HepG2 (cell line): ENCODE results near the gene FGGY. TPM values are rescaled to one million over a fixed set of nuclear protein-coding genes. Genes with fewer than 3 reads are reported as not detected.
A peak's percentile ranks its signal among the peaks of the same experiment; 100 is the strongest.

ENCODE experiments used
- ATAC-seq: fragments of 200-7000 bp; cut with Tn5 transposase; 3 replicates; pipeline ENCODE4 v1.9.1; 2020; ENCODE audit warnings: mild to moderate bottlenecking, moderate library complexity
- BruUV-seq: library from RNA; stranded (reverse); fragments of 400-500 nt; replicated peaks from 2 replicates; lab custom pipeline; 2021; lab: Mats Ljungman, UMichigan
- CTCF ChIA-PET: fragments of 300-600 bp; formaldehyde crosslinking; extraction: SDS; loops from one replicate; lab custom pipeline; 2021; ENCODE audit warnings: low total read pairs, inconsistent platforms, low intra/inter-chr PET ratio; lab: Yijun Ruan, JAX
- POLR2A ChIA-PET: fragments of 350-600 bp; sonication (Branson Sonifier 250); formaldehyde crosslinking; loops from one replicate; lab custom pipeline; 2020; ENCODE audit warnings: antibody characterized with exemption, inconsistent platforms; lab: Yijun Ruan, JAX
- DNase-seq: peaks from one replicate; pipeline ENCODE4 v3.0.0-alpha.2; 2015; ENCODE audit warnings: low spot score
- FAIRE-seq: peaks from 3 replicates; lab custom pipeline; 2011; peaks lifted over from hg19 to GRCh38; lab: Jason Lieb, UNC
- H2AFZ ChIP-seq: one replicate; pipeline ENCODE4 v1.6.1; 2011; ENCODE audit warnings: low read length, inconsistent platforms
- H3K27ac ChIP-seq: fragments of 300-600 bp; 3 replicates; pipeline ENCODE4 v1.8.0; 2011; ENCODE audit warnings: mixed run types, mild to moderate bottlenecking, mixed read lengths, low read length, inconsistent platforms; ENCODE audit not compliant: insufficient read depth; ENCODE audit errors: extremely low read length
- H3K27me3 ChIP-seq, 2 experiments: fragments of 200-600 bp in 1 of 2; 2 replicates in 1 of 2; 3 replicates in 1 of 2; pipeline versions ENCODE4 v1.6.0 to v1.8.0; 2011; ENCODE audit warnings: low read length in 2 of 2, mild to moderate bottlenecking in 2 of 2, moderate library complexity in 2 of 2, inconsistent platforms in 1 of 2; ENCODE audit not compliant: insufficient read depth in 2 of 2, control insufficient read depth in 1 of 2
- H3K36me3 ChIP-seq, 2 experiments: fragments of 200-600 bp in 1 of 2; replicated peaks in 1 of 2; 2 replicates in 1 of 2; 3 replicates in 1 of 2; pipeline versions ENCODE4 v1.5.1 to v1.8.0; 2011; ENCODE audit warnings: low read length in 2 of 2, inconsistent platforms in 1 of 2; ENCODE audit not compliant: insufficient read depth in 2 of 2, control insufficient read depth in 1 of 2
- H3K4me1 ChIP-seq: 2 replicates; pipeline ENCODE4 v1.5.1; 2012; ENCODE audit warnings: low read length, inconsistent platforms; ENCODE audit not compliant: insufficient read depth
- H3K4me2 ChIP-seq: 2 replicates; pipeline ENCODE4 v1.6.0; 2011; ENCODE audit warnings: low read depth, low read length, inconsistent platforms
- H3K4me3 ChIP-seq, 3 experiments: fragments of 200-600 bp in 1 of 3; sonication (generic), shearing (Covaris generic) in 1 of 3; replicated peaks in 1 of 3; 2 replicates each; pipeline ENCODE4 v1.5.1; 2011 to 2016; ENCODE audit warnings: low read length in 3 of 3, inconsistent platforms in 2 of 3, low read depth in 2 of 3, mild to moderate bottlenecking in 2 of 3, control low read depth in 1 of 3, mixed read lengths in 1 of 3; ENCODE audit not compliant: insufficient read depth in 1 of 3
- H3K79me2 ChIP-seq: one replicate; pipeline ENCODE4 v1.6.1; 2011; ENCODE audit warnings: low read length, inconsistent platforms; ENCODE audit not compliant: insufficient read depth
- H3K9ac ChIP-seq: 2 replicates; pipeline ENCODE4 v1.6.0; 2011; ENCODE audit warnings: mild to moderate bottlenecking, low read depth, low read length, inconsistent platforms; ENCODE audit not compliant: insufficient read depth
- H3K9me3 ChIP-seq: 2 replicates; pipeline ENCODE4 v1.5.1; 2012; ENCODE audit warnings: mild to moderate bottlenecking, low read length
- H4K20me1 ChIP-seq: 2 replicates; pipeline ENCODE4 v1.6.0; 2011; ENCODE audit warnings: inconsistent platforms, mild to moderate bottlenecking, low read length, moderate library complexity; ENCODE audit not compliant: insufficient read depth
- CSRNP1 ChIP-seq: sonication (generic); formaldehyde crosslinking; IDR thresholded peaks from 2 replicates; pipeline ENCODE4 v1.8.1; 2023; ENCODE audit warnings: mild to moderate bottlenecking, missing genetic modification reagents
- HNF4G ChIP-seq, 2 experiments: sonication (generic) in 1 of 2; formaldehyde crosslinking in 1 of 2; IDR thresholded peaks; 2 replicates each; pipeline versions ENCODE4 v1.4.0 to v1.6.1; 2011 to 2020; ENCODE audit warnings: borderline replicate concordance in 2 of 2, low read depth in 2 of 2, mild to moderate bottlenecking in 2 of 2, low read length in 1 of 2, missing genetic modification reagents in 1 of 2, moderate library complexity in 1 of 2
- MAFF ChIP-seq: IDR thresholded peaks from 2 replicates; pipeline ENCODE4 v1.6.1; 2011; ENCODE audit warnings: low read depth, low read length, improper control_type of control experiment
- MAFK ChIP-seq, 2 experiments: IDR thresholded peaks in 1 of 2; conservative IDR thresholded peaks in 1 of 2; 2 replicates each; pipeline ENCODE4 v1.6.1; 2011; ENCODE audit warnings: improper control_type of control experiment in 2 of 2, low read length in 2 of 2
- NCOA1 ChIP-seq: sonication (generic); formaldehyde crosslinking; IDR thresholded peaks from 2 replicates; pipeline ENCODE4 v1.9.0; 2021; ENCODE audit warnings: missing genetic modification reagents
- NR2F6 ChIP-seq, 2 experiments: IDR thresholded peaks; 2 replicates each; pipeline ENCODE4 v1.6.1; 2016; ENCODE audit warnings: antibody characterized with exemption in 1 of 2, mild to moderate bottlenecking in 1 of 2
- PHF20 ChIP-seq: sonication (generic); formaldehyde crosslinking; IDR thresholded peaks from 2 replicates; pipeline ENCODE4 v1.5.0; 2020; ENCODE audit warnings: mild to moderate bottlenecking, missing genetic modification reagents
- RAD51 ChIP-seq: fragments of 450-650 bp; IDR thresholded peaks from 2 replicates; pipeline ENCODE4 v1.6.1; 2016; ENCODE audit warnings: borderline replicate concordance
- ZFP36L2 ChIP-seq: sonication (generic); formaldehyde crosslinking; IDR thresholded peaks from 2 replicates; pipeline ENCODE4 v1.4.0; 2020; ENCODE audit warnings: missing genetic modification reagents
- ZMYM4 ChIP-seq: sonication (generic); formaldehyde crosslinking; IDR thresholded peaks from 2 replicates; pipeline ENCODE4 v1.8.1; 2023; ENCODE audit warnings: mild to moderate bottlenecking, missing genetic modification reagents
- ZNF546 ChIP-seq: sonication (generic); formaldehyde crosslinking; conservative IDR thresholded peaks from 2 replicates; pipeline ENCODE4 v1.8.1; 2023; ENCODE audit warnings: mild to moderate bottlenecking, missing genetic modification reagents
- ZNF572 ChIP-seq: sonication (generic); formaldehyde crosslinking; IDR thresholded peaks from 2 replicates; pipeline ENCODE4 v1.5.1; 2020; ENCODE audit warnings: mild to moderate bottlenecking, missing genetic modification reagents
- WGBS: methylation state at CpG from one replicate; pipeline ENCODE4 v1.1.6; 2017; ENCODE audit warnings: low lambda C conversion rate; 5-methylcytosine and 5-hydroxymethylcytosine counted together
- in situ Hi-C: cut with HindIII; loops from 2 replicates; pipeline ENCODE4 v1.10.0; 2017; ENCODE audit warnings: low pct_unique_long_range_greater_than_20kb; ENCODE audit not compliant: extremely low pct_ligation_motif_present
- intact Hi-C: fragments of 100-400 bp; cut with micrococcal nuclease; formaldehyde crosslinking; loops from one replicate; pipeline ENCODE4 v1.10.0; 2022; ENCODE audit not compliant: unreplicated experiment
- polyA plus RNA-seq, 8 experiments: library from polyadenylated mRNA; depleted of rRNA in 3 of 8; stranded (reverse) in 7 of 8; unstranded in 1 of 8; fragments of >200 nt; fragmentation: Illumina TruSeq in 4 of 8; extraction: Trizol in 4 of 8; gene quantifications; 2 replicates each; pipeline versions ENCODE4 v1.2.1 to v1.2.3, GENCODE V29; 2011 to 2016; ENCODE audit warnings: low read depth in 4 of 8, missing spikeins in 1 of 8, mixed read lengths in 1 of 8; ENCODE audit not compliant: insufficient read depth in 1 of 8
- total RNA-seq, 5 experiments: library from RNA; depleted of rRNA; stranded (reverse); fragments of >200 nt; fragmentation: Illumina TruSeq; extraction: Trizol; gene quantifications; 2 replicates each; pipeline ENCODE4 v1.2.3, GENCODE V29; 2016; ENCODE audit warnings: low read depth in 1 of 5
- TF ChIP-seq, protein P1 (sequence below): sonication (generic); formaldehyde crosslinking; IDR thresholded peaks from 2 replicates; pipeline ENCODE4 v1.5.1; 2020; ENCODE audit warnings: mild to moderate bottlenecking, missing genetic modification reagents

FGGY gene
- total and polyA plus RNA-seq, 2 of the 13 experiments (the other 11 are each of a cell fraction or from before 2014, with no cell fraction given) = 15.7 to 27.5 TPM

DNA sequence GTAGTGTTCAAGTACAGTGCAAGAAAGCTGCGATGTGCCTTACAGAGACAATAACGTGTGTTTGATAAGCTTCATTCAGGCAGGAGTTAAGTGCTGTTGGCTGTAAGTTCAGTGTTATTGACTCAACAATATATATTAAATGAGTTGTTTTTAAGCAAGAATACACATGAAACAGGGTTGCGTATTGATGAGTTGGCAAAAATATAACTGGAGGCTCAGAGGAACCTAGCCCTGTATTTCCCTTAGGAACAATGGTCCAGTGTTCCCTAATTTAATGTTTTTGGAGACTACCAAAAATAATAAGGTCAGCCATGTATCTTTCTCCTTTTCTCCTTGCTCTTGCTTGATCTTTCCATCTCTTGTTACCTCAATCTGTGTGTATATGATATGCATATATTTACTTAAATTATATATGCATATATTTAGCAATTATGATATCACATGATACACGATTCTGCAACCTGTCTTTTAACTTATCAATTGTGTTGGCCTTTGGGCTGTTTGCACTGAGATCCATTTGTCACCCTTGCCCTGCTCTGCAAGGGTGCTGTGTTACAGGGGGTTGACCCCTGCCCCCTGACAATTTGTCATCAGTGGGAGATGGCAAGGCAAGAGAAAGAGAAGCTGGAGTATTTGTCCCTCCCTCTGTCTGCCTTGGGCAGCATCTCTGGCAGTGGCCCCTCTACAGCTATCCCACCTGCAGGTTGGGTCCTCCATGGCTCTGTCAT, 109.7 kb downstream of the FGGY start:
- Histone ChIP-seq H3K9me3 (peaks cover 7% of the 10 kb centered on the region), H3K9ac (no peak overlapping the region), H4K20me1 (no peaks in the 10 kb centered on the region), H3K27me3 (no peaks in the 10 kb centered on the region), H3K79me2 (no peaks in the 10 kb centered on the region), H2AFZ (no peak overlapping the region), H3K27ac (no peak overlapping the region), H3K4me3 (no peak overlapping the region), H3K4me2 (no peak overlapping the region), H3K4me1 (peaks cover 39% of the 10 kb centered on the region), H3K36me3 (no peaks in the 10 kb centered on the region)
- no peak for ATAC-seq
- TF ChIP-seq ZNF572 (CRISPR knock-in tag) = no peak
- 0 out of 2 replicates have a peak, but pooled peaks have one; percentile 14 for TF ChIP-seq HNF4G (IDR thresholded peaks at IDR 0.05; ENCODE audit: borderline replicate concordance, low read depth, low read length)
- no peak for TF ChIP-seq HNF4G (CRISPR knock-in tag; IDR thresholded peaks at IDR 0.05; ENCODE audit: borderline replicate concordance, low read depth)
- TF ChIP-seq NR2F6 (IDR thresholded peaks at IDR 0.05) = 0 out of 2 replicates have a peak, but pooled peaks have one; percentile 13
- TF ChIP-seq NR2F6 (CRISPR knock-in tag; IDR thresholded peaks at IDR 0.05) = no peak
- TF ChIP-seq ZFP36L2 (CRISPR knock-in tag) = no peak
- TF ChIP-seq ZNF546 = no peak
- TF ChIP-seq ZMYM4 (CRISPR knock-in tag) = 0 out of 2 replicates have a peak, but pooled peaks have one; percentile 21
- no peak for TF ChIP-seq CSRNP1 (CRISPR knock-in tag)
- TF ChIP-seq, protein P1, sequence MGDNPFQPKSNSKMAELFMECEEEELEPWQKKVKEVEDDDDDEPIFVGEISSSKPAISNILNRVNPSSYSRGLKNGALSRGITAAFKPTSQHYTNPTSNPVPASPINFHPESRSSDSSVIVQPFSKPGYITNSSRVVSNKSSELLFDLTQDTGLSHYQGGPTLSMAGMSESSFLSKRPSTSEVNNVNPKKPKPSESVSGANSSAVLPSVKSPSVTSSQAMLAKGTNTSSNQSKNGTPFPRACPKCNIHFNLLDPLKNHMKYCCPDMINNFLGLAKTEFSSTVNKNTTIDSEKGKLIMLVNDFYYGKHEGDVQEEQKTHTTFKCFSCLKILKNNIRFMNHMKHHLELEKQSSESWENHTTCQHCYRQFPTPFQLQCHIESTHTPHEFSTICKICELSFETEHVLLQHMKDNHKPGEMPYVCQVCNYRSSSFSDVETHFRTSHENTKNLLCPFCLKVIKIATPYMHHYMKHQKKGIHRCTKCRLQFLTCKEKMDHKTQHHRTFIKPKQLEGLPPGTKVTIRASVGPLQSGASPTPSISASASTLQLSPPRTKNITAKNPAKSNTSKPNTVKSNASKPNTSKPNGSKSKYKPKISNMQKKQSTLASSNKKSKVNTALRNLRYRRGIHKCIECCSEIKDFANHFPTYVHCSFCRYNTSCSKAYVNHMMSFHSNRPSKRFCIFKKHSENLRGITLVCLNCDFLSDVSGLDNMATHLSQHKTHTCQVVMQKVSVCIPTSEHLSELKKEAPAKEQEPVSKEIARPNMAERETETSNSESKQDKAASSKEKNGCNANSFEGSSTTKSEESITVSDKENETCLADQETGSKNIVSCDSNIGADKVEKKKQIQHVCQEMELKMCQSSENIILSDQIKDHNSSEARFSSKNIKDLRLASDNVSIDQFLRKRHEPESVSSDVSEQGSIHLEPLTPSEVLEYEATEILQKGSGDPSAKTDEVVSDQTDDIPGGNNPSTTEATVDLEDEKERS (CRISPR knock-in tag) = 0 out of 2 replicates have a peak, but pooled peaks have one; percentile 25
- TF ChIP-seq RAD51 = no peak
- TF ChIP-seq MAFF = peak; percentile 92
- no peak for TF ChIP-seq NCOA1
- TF ChIP-seq PHF20 = no peak
- peak; percentile 92 to 95 for TF ChIP-seq MAFK (conservative IDR thresholded peaks at IDR 0.05 in 1 of 2, IDR thresholded peaks at IDR 0.05 in 1 of 2; ENCODE audit: low read length in 2 of 2)
- WGBS = 94% methylated on average over 4 of the region's 4 CpGs
- intact Hi-C loops = no loop called here
- DNase-seq = no peak
- no peak for FAIRE-seq
- POLR2A ChIA-PET = no interaction called here
- no TSS peak for BruUV-seq
- CTCF ChIA-PET = no interaction called here
- in situ Hi-C loops = no loop called here
